Right ventricle myocardium superior (tissue), 1 donor: ENCODE results near the gene NTS. TPM values are rescaled to one million over a fixed set of nuclear protein-coding genes. Genes with fewer than 3 reads are reported as not detected.

Source experiments
- ATAC-seq: fragments of 200-7000 bp; cut with Tn5 transposase; one replicate; pipeline ENCODE4 v1.9.1; 2020; ENCODE audit warnings: mild to moderate bottlenecking; ENCODE audit not compliant: poor library complexity
- DNase-seq: peaks from one replicate; pipeline ENCODE4 v3.0.0-alpha.2; 2020
- intact Hi-C: fragments of 100-400 bp; cut with DNase I; formaldehyde crosslinking; loops from one replicate; pipeline ENCODE4 v1.11.2; 2022
- total RNA-seq: library from RNA; stranded (reverse); fragmentation: NEBNext Ultra II Directional; extraction: Animal tissue kit (Norgen Biotek cat#: 25700); gene quantifications from one replicate; pipeline ENCODE4 v1.2.1, GENCODE V29; 2021
- donor health status: DM: no; HTN: yes; CAD: no; lungs with severe emphysema.

Gene NTS
- total RNA-seq, 1 donor from 2014 or later, result not detected

DNA sequence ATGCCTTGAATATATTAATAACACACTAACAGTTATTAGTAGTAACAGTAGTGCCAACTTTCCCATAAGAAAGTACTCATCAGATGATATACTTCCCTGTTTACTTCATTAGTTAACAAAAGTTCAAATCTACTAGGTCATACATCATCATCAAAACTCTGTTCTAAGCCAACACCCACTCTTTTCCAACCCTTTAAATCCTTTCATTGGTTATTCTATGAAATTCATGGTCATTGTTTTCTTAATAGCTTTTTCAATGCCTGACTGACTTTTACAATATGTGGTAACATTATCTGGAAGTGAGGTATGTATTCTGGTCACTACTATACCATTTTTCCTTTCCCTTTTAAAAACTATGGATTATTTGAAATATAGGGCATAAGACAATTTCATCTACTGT, 9.7 kb downstream of the NTS start:
- no peak for ATAC-seq
- intact Hi-C loops, result no loop called here

DNA sequence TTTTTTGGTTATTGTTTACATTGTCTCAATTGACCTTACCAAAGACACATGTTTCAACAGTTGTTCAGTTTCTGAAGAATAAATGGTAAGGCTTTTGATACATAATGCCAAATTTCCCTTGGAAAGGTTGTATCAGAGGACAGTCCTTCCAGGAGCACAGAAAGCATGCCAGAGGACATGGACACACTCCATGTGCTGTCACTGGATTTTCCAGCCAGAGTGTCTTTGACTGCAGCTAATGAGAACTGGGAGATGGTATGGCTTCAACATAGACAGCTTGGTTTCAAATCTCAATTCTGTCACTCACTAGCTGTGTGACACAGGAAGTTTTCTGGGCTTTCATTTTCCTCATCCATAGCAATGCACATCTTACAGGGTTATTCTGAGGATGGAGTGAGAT, 20.6 kb downstream of the NTS start:
- intact Hi-C loops, result no loop called here
- DNase-seq, result no peak
- ATAC-seq, result peak; percentile 73

More for the DNA sequence above, 9.7 kb downstream of the NTS start:
- DNase-seq, result no peak

DNA sequence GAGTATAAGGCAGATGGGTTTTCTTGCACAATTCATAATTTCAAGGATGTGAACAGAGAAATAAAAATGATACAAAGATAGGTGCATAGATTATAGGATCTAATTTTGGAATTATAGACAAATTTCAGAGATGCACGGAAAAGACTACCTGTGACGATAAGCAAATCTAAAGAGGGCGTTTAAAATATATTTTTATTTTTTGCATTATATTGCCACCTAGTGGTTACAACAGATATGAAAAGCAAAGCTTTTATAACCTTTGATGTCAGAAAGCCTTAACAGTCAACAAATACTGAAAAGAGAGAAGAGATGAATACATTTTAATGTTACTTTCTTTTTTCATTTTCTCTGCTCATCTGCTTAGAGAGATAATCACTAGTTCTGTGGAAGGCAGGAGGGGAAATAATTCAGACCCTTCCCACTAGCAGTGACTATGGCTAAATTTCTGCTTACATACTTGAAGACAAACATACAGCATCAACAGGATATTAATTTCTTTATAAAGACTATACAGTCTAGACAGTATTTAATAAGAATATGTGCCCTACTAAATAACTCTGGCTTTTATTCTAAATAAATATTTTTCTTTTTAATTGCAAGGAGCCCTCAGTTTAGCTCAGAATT, 46.3 kb downstream of the NTS start:
- ATAC-seq (no peak), DNase-seq (no peak)
- intact Hi-C loops, result loop anchor here (5.0 kb wide), 1 partner anchor 453 kb away; no protein-coding TSS in a partner anchor

GRCh38 chr12:85923767-85924331, 49.8 kb downstream of the NTS start:
- ATAC-seq (no peak), DNase-seq (no peak)
- intact Hi-C loops, result loop anchor here (5.0 kb wide), 1 partner anchor 457 kb away; no protein-coding TSS in a partner anchor

- DNase-seq, result no peak
- intact Hi-C loops, result no loop called here
- ATAC-seq, result no peak
These were observed 53.1 kb downstream of the NTS start for GRCh38 chr12:85927166-85927565.

Other genes with a start within 250 kb of the NTS start
- gene RASSF9, start 37.9 kb upstream of the NTS start, total RNA-seq, result 4.5 TPM